NCI-H69 (cell line): ENCODE results near the gene PLGRKT.
"Not testable (repeated sequence)": the region's sequence is repeated elsewhere in the genome, so short reads cannot be mapped to it uniquely, and the experiment has no call there.

ENCODE experiments used
- DNase-seq: peaks from one replicate; lab custom pipeline; 2025; lab: John Stamatoyannopoulos, UW

PLGRKT gene

DNA sequence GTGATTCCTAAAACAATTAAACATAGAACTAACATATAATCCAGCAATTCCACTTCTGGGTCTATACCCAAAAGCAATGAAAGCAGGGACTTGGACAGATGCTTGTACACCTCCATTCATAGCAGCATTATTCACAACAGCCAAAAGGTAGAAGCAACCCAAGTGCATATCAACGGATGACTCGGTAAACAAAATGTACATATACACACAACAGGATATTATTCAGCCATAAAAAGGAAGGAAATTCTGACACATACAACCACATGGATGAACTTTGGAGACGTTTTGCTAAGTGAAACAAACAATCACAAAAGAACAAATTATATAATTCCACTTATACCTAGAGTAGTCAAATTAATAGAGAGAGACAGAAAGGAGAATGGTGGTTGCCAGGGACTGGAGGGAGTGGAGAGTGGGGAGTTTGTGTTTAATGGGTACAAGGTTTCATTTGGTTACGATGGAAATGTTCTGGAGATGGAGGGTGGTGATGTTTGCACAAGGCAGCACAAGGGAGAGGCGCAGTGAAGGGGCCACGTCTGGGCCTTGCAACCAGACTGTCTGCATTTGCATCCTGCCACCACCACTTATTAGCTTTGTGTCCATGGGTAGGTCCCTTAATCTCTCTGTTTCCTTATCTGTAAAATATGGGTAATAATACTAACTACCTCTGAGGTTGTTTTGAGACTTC, 61.8 kb downstream of the PLGRKT start:
- DNase-seq, result no peak

- no peak for DNase-seq
These were observed 62.6 kb downstream of the PLGRKT start for GRCh38 chr9:5375091-5375490.

- no peak for DNase-seq
These were observed 73.3 kb downstream of the PLGRKT start for GRCh38 chr9:5364294-5365024.

DNA sequence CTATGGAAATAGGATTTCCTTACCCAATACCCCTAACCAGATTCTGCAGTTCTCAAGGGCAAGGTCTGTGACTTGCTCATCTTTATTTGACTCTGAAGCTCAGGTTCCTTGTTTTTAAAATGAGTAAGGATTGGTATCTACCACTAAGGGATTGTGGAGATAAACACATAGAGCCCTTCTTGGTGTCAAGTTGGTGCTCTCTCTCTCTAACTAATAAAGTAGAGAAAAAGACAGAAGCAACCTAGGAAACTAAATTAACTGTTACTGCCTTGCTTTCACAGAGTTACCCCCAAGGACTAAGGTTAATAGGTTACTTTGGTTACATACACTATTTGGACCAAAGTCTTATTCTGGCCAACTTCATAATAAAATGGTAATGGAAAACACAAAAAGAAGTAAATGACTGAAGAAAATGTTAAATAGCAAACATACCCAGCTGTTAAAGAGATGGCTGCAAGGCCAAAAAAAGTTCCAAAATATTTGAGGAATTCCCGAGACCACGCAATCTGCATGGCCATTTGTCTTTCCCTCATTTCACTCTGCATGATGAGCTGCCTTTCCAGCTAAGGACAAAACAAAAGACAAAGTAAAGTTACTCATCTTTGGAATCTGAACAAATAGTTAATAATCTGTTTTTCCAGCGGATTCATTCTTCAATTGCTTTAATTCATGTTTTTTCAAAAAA, 76.3 kb downstream of the PLGRKT start:
- DNase-seq, result no peak

GRCh38 chr9:5360341-5360740, 77.4 kb downstream of the PLGRKT start:
- DNase-seq, result no peak

DNA sequence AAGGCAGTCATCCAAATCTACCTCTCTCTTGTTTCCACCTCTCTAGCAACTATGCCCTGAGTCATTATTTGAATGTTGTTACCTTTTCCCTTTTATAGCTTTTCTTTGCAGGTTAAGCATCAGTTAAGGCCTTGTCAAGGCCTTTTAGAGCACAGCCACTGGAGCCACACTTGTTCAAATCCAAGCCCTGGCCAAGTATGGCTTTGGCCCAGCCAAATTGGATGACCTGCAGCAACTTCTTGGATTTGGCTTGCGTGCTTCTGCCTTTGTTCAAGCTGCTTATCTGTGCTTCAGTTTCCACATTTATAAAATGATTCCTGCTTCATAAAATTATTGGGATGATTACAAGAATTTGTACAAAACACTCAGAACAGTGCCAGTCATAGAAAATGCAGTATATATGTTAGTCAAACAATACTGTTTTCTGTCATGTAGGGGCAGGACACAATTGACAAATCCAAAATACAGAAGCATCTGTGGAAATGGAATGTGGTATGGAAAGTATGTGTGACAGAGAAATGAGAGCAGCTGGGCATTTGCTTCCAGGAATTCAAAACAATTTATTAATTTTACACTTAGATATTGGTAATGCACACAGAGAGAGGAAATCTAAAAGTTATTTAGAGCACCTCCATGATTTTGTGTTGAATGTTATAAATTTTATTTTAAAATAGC, 80.2 kb downstream of the PLGRKT start:
- no peak for DNase-seq

DNA sequence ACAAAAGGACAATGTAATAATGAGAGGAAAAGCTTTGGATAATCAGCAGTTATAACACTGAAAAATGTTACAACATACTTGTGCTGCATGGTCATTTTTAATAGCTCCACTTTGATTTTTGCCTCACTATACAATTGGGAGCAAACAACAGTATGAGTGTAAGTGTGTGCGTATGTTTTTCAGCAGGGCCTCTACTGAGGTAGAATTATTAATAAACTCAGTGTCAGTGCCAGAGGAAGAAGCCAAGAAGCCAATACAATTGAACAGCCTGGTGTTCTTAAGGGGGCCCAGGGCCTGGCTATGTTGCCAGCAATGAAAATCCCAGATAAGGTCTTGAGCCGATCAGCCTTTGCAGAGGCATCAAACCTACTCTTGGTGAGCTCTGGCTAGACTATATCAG, 81.9 kb downstream of the PLGRKT start:
- DNase-seq, result no peak

- DNase-seq, result no peak
These were observed 82.5 kb downstream of the PLGRKT start for GRCh38 chr9:5355226-5355625.

GRCh38 chr9:5354184-5354583, 83.5 kb downstream of the PLGRKT start:
- no peak for DNase-seq

- no peak for DNase-seq
These were observed 85.0 kb downstream of the PLGRKT start for GRCh38 chr9:5352637-5353248.

GRCh38 chr9:5338992-5339981, 98.4 kb downstream of the PLGRKT start, which contains the start of gene RLN1:
TSS of gene RLN1 (minus strand) at chr9:5339876. CDS start at chr9:5339746, 130 bp downstream.
- DNase-seq, result not testable (repeated sequence)

GRCh38 chr9:5336688-5337087, 101.0 kb downstream of the PLGRKT start:
- DNase-seq, result no peak

DNA sequence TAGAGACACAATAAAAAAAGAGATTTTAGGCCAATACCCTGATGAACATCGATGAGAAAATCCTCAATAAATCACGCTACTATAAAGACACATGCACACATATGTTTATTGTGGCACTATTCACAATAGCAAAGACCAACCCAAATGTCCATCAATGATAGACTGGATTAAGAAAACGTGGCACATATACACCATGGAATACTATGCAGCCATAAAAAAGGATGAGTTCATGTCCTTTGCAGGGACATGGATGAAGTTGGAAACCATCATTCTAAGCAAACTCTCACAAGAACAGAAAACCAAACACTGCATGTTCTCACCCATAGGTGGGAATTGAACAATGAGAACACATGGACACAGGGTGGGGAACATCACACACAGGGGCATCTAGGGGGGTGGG, 106.4 kb downstream of the PLGRKT start:
- not testable (repeated sequence) for DNase-seq

- DNase-seq, result peak; percentile 71
These were observed 110.7 kb downstream of the PLGRKT start for GRCh38 chr9:5326893-5327548.

GRCh38 chr9:5326187-5326586, 111.5 kb downstream of the PLGRKT start:
- DNase-seq, result no peak

DNA sequence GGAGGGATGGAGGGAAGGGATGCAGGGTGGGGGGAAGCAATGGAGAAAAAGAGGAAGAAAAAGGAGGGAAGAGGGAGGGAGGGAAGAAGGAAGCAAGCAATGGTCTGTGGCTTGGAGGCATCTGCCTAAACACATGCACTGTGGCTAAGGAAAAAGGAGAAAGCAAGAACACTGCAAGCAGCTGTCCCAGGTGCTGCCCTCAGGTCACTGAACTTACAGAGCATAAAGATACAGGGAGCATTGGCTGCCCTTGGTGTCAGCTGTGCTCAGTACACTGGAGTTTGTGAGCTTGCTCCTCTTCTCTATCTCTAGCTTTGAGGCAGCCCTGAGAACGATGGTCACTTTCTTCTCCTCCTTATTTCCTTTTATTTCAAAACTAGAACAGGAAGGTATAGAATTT, 116.1 kb downstream of the PLGRKT start:
- DNase-seq, result not testable (repeated sequence)

- DNase-seq, result no peak
These were observed 116.7 kb downstream of the PLGRKT start for GRCh38 chr9:5321058-5321457.

DNA sequence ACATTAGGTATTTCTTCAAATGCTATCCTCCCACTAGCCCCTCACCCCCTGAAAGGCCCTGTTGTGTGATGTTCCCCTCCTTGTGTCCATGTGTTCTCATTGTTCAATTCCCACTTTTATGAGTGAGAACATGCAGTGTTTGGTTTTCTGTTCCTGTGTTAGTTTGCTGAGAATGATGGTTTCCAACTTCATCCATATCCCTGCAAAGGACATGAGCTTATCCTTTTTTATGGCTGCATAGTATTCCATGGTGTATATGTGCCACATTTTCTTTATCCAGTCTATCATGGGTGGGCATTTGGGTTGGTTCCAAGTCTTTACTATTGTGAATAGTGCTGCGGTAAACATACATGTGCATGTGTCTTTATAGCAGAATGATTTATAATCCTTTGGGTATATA, 121.3 kb downstream of the PLGRKT start:
- DNase-seq, result not testable (repeated sequence)

- no peak for DNase-seq
These were observed 122.4 kb downstream of the PLGRKT start for GRCh38 chr9:5315187-5315923.
